EL (cell line): ENCODE measurements around the gene CTAG1A.
"Not testable (repeated sequence)": the region's sequence is repeated elsewhere in the genome, so short reads cannot be mapped to it uniquely, and the experiment has no call there.

Experiments
- DNase-seq: peaks from one replicate; pipeline ENCODE4 v3.0.0-alpha.2; 2016

The CTAG1A gene

DNA sequence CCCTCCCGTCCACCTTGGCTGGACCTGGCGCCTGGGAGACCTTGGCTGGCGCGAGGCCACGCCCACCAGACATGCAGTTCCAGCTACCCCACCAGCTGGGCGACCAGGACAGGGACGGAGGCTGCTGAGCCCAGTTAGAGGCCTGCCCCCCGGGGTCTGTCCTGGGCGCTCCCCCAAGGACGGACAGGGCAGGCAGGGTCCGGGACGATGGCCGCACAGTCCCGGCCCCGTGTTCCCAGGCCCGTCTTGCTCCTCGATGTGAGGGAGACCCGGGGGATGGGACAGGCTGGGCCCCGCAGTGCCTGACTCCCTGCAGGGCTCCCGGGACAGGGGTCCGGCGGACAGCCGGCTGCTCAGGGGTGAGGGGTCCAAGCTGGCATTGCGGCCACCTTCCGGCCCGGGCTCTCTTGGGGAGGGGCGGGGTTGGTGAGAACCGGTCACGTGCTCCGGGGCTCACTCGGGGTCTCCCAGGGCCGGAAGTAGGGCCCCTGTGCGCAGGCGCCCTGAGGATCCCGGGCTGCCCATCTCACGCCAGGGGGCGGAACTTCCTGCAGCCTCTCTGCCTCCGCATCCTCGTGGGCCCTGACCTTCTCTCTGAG lies at the start of gene CTAG1A:
Gene CTAG1A, plus strand, starts transcription at position 549 of the 599 bp plus-strand sequence. CDS start 74 bp downstream, outside the sequence.
- DNase-seq, result not testable (repeated sequence)

DNA sequence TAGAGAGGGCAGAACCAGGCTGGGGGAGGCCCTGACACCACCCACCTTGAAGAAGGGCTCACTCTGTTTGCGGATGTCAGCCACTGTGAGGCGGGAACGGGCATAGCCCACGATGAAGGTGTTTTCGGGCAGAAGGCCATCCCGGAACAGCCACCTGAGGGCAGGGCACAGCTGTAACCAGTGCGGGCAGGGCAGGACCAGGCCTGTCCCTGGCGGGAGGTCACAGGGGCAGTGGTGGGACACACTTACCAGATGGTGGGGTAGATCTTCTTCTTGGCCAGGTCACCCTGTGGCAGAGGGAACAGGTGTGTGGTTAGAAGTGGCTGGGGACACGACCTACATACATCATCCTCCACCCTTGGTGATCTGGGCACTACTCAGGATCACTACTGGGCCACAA lies 49.0 kb upstream of the CTAG1A start:
- DNase-seq, result no peak

DNA sequence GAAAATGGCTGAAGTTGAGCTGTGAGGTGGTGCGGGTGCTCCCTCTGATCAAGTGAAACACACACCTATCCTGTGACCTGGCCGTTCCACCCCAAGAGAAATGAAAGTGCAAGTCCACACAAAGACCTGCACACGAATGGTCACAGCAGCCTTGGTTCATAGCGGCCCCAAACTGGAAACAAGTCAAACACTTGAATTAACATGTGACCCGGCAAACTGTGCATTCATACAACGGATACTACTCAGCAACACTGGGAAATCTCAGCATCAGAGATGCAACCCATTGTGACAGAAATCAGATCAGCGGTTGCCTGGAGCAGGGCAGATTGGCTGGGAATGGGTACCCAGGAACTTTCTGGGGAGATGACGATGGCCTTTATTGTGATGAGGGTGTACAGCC lies 45.9 kb upstream of the CTAG1A start:
- no peak for DNase-seq

DNA sequence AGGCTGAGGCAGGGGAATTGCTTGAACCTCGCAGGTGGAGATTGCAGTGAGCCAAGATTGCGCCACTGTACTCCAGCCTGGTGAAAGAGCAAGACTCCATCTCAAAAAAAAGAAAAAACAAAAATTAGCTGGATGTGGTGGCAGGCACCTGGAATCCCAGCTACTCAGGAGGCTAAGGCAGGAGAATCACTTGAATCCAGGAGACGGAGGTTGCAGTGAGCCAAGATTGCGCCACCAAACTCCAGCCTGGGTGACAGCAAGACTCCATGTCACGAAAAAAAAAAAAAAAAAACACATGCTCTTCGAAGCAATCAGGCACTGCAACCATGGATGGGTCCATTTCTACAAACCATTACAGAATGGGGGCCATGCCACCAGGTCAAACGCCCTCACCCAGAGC lies 44.6 kb upstream of the CTAG1A start:
- DNase-seq, result not testable (repeated sequence)

DNA sequence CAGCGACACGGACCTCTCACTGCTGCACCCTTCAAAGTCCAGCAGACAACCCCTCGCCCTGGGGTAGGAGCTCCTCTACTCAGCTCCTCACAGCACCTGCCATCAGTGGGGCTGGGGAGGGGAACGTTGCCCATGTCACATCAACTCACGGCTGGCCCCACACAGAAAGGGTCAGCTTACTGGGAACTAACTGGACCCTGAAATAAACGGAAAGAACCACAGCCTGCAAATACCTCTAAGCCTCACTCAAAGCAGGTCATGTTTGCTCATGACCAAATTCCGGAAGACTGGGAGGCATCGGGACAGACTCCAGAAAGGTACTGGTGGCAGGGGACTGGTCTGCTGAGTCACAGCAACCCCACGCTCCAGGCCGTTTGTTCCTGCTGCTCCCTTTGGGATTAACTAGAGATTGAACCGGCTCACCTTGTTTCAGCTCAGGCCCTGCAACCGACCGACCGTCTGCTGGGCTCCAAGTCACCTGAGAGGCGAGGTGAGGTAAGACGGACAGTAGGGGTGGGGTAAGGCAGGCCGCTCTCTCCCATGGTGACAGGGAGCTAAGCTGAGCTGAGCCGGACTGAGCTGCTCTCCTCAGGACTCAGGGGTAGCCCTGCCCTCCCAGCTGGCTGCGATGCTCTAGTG lies 43.9 kb upstream of the CTAG1A start:
- no peak for DNase-seq

DNA sequence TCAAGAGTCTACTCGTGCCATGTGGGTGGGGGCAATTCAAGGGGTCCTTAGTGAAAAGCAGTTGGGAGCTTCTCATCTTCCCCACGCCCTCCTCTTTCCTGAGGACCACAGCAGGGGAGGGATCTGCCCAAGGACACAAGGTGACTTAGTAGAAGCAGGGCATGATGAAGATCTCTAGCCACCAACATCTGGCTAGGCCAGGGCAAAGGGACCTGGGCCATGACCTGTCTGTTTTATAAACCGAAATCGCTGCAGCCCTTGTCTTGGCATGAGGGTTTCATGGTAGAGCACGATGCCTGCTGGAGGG lies 43.4 kb upstream of the CTAG1A start:
- no peak for DNase-seq

DNA sequence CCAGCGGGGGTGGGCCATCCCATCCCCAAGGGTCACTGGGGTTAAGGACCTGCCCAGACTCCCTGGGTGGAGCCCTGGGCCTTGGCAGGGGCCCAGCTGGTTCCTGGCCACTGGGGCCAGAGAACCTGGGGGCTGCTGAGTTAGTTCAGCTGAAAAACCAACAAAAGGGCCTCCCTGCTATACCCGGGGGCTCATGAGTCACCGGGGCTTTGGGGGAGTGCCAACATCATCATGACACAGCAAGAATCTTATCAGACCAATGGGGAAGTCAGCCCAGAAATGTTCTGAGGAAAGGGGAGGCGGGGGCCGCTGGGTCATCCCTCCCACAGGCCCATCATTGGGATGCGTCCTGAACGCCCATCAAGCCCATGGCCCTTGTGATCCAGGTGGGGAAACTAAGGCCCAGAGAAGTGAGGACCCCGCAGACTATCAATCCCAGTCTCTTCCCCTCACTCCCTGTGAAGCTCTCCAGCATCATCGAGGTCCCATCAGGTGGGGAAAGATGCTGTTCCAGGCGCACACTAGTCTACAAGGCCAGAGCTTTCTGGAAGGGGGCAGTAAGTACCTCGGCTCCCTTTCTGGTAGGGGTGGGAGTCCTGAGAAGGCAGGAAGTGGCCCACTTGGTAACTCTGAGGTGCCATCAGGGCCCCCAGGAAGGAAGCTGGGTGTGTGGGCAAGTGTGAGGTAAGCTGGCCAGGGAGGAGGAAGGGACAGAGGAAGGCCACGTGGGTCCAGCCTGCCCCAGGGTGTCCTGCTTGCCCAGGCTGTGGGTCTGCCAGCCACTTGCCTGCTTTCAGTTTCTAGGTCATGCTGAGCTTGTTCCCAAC lies 42.8 kb upstream of the CTAG1A start:
- DNase-seq, result peak; percentile 95

DNA sequence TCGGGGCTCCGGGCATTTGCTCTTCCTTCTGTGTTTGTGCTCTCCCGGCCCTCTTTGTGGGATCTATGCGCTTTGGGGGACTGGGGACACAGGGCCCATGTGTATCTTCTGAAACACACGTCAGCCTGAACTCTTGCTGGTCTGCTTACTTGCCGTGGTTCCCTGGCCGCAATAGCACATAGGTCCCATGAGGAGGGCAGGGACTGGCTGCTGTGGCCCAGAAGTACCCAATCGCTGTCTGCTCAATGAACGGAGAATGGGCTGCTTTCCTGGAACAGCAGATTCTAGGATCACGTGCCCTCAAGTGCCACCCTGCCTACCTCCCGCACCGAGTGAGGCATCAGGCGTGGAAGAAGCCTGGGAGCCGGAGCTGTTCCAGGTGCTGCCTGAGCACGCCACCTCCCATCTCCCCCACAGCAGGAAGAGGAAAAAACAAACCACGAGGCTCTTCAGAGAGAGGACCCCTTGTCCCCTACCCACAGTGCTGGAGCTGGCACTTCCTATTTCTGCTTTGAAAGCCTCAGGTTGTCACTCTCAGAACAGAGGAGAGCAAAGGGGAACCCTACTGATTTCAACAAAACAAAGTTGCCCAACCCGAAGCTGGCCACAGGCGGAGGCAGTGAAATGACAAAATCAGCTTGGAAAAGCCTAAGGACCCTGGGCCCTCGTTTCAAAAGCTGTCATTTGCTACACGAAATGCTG lies 42.1 kb upstream of the CTAG1A start:
- no peak for DNase-seq

DNA sequence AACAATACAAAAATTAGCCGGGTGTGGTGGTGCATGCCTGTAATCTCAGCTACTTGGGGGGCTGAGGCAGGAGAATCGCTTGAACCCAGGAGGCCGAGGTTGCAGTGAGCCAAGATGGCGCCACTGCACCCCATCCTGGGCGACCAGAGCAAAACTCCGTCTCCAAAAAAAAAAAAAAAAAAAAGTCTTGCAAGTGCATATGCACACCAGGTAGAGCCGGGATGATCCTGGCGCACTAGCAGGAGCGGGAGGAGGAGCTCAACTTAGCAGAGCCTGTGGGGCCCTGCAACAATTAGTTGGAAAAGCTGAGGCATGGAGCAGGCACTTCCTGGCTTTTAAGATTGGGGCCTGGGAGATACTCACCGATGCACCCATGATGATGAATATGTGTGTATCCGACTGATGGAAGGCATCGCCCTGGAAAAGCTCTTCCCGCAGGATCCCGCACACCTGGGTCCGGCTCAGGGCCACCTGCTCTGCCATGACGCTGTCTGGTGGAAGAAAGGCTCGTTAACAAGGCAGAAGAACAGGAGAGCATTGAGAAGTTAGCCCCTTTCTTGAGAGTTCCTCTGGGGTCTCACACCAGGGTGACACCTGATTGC lies 39.2 kb upstream of the CTAG1A start:
- DNase-seq, result no peak

DNA sequence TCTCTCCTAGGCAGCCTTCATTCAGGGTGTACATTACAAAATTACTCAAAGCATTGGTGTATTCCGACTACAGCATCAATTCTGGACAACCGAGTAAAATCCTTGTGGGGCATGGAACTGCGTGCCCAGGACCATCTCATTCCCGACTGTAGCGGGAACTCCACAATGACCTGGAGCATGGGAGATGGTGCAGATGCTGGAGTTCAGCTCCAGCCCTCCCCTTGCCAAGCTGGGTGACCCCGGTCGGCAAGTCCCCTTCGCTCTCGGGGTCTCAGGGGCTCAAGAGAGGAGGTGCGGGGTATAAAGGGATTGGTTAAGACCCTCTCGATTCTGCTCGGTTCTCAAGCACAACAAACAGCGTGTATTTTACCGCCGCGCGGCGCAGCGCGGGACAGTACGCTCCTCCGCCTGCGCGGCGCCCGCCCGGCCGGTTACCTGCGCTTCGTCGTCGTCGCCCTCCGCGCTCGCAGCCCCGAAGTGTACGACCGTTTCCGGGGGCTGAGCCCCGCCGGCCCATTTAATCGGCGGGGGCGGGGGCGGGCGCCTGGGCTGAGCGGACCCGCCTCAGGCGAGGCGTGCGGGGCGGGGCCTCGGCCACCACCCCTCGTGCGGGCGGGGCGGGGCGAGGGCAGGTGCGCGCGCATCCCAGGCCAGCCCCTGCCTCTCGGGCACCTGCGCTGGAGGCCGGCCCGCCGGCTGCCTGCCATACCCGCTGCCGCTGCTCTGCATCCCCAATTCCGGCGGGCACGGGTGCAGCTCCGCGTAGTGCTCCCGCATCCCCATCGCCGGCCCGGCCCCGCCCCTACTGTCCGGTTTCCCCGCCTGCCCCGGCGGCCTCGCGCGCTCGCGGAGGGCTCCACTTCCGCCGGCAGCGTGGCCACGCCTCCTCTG lies 38.3 kb upstream of the CTAG1A start, which contains the start of gene G6PD:
Gene G6PD, minus strand, starts transcription at position 493 of the 891 bp plus-strand sequence. CDS start 691 bp downstream, outside the sequence.
- DNase-seq, result peak; percentile 71

DNA sequence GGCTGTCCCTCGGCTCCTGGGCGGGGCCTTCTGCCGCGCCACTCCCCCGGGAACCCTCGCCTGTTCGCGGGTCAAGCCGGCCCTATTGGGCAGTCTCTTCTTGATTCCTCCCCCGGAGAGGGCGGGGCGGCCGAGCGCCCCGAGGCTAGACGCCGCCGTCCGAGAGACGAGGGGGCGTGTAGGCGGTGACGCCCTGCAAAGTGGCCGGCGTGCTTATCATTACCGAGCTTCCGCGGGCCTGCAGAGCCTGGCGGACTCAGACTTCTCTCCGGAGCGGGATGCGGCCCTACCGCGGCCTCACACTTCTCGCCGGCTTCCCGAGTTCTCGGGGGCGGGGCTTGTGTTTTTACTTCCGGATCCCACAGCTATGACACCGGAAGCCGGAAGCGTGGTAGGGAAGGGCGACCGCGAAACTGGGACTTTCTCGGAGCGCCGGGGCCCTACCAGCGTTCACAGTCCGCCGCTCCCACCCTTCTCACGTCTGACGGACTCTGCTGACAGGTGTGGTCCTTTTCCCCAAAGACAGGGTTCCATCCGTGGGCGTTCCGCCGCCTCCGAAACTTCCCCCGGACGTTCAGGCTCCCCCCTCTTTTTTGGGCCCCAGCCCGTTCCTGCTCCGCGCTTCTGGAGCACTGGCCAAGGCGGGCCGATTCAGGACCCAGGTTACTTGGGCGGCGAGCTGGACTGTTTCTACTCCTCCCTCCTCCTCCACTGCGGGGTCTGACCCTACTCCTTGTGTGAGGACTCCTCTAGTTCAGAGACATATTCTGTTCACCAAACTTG lies 37.5 kb upstream of the CTAG1A start, which contains the start of gene IKBKG:
Gene IKBKG, plus strand, starts transcription at position 376 of the 783 bp plus-strand sequence. CDS start 4,383 bp downstream, outside the sequence.
- DNase-seq, result peak; percentile 87

DNA sequence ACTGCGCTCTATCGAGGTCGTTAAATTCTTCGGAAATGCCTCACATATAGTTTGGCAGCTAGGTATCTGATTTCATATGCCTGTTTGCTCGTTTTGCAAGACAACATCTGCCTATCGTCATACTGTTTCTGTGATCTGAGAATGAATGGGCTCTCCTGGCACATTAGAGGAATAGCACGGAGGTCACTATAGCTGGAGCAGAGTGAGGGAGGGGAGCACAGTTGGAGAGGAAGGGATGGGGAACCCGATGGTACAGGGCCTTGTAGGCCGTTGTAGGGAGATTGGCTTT lies 37.0 kb upstream of the CTAG1A start:
- DNase-seq, result no peak

DNA sequence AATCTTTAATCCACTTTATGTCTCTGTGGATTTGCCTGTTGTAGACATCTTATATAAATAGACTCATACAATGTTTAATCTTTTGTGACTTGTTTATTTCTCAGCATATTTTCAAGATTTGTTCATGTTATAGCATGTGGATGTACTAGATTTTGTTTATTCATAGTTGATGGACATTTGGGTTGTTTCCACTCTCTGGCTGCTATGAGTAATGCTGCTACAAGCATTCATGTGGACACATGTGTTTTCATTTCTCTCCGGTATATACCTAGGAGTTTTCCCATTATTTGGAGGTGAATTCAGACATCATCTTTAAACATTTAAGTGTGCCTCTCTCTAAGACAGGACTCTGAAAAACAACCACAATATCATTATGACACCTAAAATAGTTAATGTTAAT lies 35.2 kb upstream of the CTAG1A start:
- no peak for DNase-seq

DNA sequence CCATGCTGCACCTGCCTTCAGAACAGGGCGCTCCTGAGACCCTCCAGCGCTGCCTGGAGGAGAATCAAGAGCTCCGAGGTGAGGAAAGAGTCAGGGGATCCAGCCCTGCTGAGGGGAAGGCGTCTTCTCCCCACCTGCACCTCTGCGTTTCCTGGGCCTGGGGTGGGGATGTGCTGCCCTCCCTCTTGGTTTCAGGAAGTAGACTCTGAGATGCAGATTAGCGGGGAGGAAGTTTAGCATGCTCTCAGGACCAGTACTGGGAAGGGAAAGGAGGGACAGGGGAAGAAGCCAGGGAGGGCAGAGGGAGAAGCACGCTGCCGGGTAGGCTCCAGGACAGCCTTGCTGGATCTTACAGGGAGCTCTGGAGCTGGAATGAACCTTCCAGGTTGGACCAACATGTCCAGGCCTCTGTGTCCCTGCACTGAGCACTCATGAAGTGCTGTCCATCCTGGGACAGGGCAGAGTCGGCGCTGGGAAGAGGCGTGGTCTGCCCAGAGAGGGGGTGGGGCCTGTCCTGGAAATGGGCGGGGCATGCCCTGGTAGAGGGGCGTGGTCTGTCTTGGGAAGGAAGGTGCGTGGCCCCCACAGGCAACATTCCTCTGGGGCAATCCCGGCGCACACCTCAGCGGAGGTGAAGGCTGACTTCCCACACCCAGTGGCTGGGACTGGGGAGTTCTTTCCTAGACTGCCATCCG lies 32.7 kb upstream of the CTAG1A start:
- DNase-seq, result not testable (repeated sequence)

DNA sequence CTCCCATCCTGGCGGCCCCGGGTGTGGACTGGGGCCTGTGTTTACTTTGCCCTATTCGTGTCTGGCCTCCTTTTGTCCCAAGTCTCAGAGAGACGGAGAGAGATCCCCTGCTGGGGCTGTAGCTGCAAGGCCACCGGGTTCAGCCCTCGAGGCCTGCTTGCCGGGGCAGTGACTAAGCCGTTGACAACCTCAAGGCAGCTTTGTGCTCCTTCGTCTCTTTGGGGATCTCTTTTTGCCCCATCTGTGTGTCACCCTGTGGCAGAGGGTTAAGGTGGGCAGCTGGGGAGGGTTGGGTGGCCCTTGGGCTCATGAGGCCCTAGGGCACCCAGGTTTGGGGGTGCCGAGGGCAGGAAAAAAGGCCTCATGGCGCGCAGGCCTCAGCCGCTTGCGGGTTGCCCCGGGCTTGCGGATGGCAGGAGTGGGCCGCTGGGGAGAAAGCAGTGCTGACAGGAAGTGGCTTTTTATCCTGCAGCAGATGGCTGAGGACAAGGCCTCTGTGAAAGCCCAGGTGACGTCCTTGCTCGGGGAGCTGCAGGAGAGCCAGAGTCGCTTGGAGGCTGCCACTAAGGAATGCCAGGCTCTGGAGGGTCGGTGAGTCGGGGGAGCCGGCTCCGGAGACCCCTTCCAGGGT lies 26.8 kb upstream of the CTAG1A start:
- DNase-seq, result not testable (repeated sequence)

DNA sequence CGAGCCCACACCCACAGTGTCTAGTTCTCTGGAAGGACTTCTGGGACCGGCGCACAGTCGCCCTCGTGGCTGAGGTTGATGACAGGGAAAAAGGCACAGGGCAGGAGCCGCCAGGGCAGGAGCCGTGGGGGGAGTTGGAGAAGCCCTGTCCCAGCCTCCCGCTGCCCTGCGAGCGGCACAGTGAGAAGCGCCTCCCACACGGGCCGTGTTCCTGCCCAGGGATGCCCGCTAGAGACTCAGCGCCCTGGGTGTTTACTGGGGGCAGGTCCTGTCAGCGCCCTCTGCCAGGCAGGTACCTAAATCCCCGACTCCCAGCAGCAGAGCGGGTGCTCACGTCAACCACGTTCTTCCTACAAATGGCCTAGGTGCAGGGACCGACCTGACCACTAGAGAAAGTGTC lies 26.0 kb upstream of the CTAG1A start:
- not testable (repeated sequence) for DNase-seq

DNA sequence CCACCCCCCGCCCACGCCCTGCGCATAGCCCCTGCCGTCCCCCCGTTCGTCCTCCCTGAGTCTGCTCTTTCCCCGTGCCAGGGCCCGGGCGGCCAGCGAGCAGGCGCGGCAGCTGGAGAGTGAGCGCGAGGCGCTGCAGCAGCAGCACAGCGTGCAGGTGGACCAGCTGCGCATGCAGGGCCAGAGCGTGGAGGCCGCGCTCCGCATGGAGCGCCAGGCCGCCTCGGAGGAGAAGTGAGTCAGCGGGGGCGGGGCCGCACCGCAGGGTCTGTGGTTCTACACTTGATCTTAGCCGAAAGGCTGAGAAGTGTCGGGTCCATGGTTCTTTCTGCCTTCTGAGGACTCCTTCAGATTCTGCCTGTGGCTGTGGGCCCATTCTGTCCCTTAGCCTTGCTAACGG lies 24.6 kb upstream of the CTAG1A start:
- DNase-seq, result not testable (repeated sequence)

DNA sequence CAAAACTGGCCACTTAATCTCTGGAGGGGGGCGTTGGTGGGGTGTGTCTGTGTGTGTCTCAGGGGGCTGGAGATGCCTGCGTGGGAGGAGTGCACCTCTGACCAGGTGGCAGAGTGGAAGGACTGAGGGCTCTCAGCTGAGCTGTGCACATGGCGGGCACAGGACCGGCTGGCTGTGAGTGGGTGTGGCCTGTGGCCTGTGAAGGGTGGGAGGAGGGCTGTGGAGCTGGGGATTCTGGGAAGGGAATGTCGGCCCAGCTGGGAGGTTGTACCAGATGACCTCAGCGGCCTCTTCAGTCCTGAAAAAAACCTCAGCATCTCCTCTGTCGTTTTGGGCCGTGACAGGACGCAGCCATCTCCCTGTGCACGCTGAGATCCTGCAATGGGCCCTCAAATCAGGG lies 22.6 kb upstream of the CTAG1A start:
- not testable (repeated sequence) for DNase-seq

DNA sequence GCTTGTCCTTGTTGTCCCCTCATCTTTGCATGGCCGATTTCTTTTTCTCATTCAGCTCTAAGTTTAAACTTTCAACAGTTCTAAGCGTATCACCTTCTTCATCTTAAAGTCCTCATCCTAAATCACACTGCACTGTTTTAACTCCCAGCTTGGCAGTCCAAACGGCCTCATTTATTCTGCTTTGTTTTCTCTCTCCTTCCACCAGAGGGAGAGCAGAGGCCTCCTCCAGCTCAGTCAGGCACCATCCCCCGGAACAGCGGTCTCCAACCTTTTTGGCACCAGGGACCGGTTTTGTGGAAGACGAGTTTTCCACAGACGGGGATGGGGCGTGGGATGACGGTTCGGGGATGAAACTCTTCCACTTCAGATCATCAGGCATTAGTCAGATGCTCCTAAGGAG lies 14.6 kb upstream of the CTAG1A start:
- DNase-seq, result not testable (repeated sequence)

DNA sequence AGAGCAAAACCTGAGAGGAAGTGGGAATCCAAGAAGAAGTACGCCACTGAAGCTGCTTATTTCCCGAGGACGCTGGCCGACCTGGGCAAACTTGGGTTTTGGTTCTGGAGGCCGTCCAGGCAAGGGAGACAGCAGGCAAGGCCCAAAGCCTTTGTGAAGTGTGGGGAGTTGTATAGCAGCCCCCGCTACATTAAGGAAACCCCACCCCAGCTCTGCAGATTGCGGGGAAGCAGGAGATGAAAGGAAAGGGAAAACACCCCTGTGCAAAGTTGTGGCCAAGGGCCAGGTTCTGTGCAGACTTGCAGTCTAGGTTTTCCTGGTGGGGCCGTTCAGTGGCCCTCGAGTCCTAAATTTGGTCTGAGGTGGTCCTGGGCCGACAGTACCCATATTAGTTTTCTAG lies 11.9 kb upstream of the CTAG1A start:
- DNase-seq, result not testable (repeated sequence)
